ENCODE data around the gene KCTD8. TPM values are rescaled to one million over a fixed set of nuclear protein-coding genes. Genes with fewer than 3 reads are reported as not detected.

Gene KCTD8
- total RNA-seq, 1 experiment from 2014 or later = 3.8 TPM

GRCh38 chr4:44319129-44319528 is 129.5 kb downstream of the KCTD8 start:
- no peaks in the 10 kb centered on the region for H3K27me3 Mint-ChIP-seq (ENCODE audit: low read depth)
- no peaks in the 10 kb centered on the region; the same call in 1 of the 2 replicates for H3K9me3 Mint-ChIP-seq
- H3K27ac Mint-ChIP-seq = no peak overlapping the region
- ATAC-seq = no peak
- ChIA-PET CTCF (no interaction called here), POLR2A (no interaction called here)
- no peak overlapping the region for H3K4me3 Mint-ChIP-seq
- TF ChIP-seq NR2C2 (CRISPR knock-in tag; IDR thresholded peaks at IDR 0.05) (no peak), NFATC4 (CRISPR knock-in tag; IDR thresholded peaks at IDR 0.05) (no peak), IRF1 (CRISPR knock-in tag; IDR thresholded peaks at IDR 0.05) (no peak), SP1 (CRISPR knock-in tag; conservative IDR thresholded peaks at IDR 0.05) (no peak), MLX (CRISPR knock-in tag; IDR thresholded peaks at IDR 0.05) (no peak)
- H3K36me3 Mint-ChIP-seq = no peaks in the 10 kb centered on the region
- no peak for DNase-seq (ENCODE audit: low spot score)
- H3K4me1 Mint-ChIP-seq = peaks cover 8% of the 10 kb centered on the region

GRCh38 chr4:44313702-44314101 is 134.9 kb downstream of the KCTD8 start:
- CTCF ChIA-PET = no interaction called here
- DNase-seq (ENCODE audit: low spot score) = no peak
- Mint-ChIP-seq H3K27me3 (ENCODE audit: low read depth) (no peaks in the 10 kb centered on the region), H3K9me3 (no peaks in the 10 kb centered on the region; the same call in 1 of the 2 replicates), H3K27ac (no peak overlapping the region), H3K36me3 (no peaks in the 10 kb centered on the region), H3K4me3 (no peak overlapping the region), H3K4me1 (no peaks in the 10 kb centered on the region)
- POLR2A ChIA-PET = no interaction called here
- ATAC-seq = no peak
- TF ChIP-seq ZNF532 (CRISPR knock-in tag; IDR thresholded peaks at IDR 0.05; ENCODE audit: borderline replicate concordance) = no peak
- no peak for TF ChIP-seq ZNF219 (CRISPR knock-in tag; IDR thresholded peaks at IDR 0.05; ENCODE audit: borderline replicate concordance)
- TF ChIP-seq EMX1 (CRISPR knock-in tag; IDR thresholded peaks at IDR 0.05) = no peak
- TF ChIP-seq ARID4B (CRISPR knock-in tag; IDR thresholded peaks at IDR 0.05; ENCODE audit: borderline replicate concordance) = no peak
- TF ChIP-seq HMGA2 (CRISPR knock-in tag; IDR thresholded peaks at IDR 0.05) = no peak
- no peak for TF ChIP-seq NFYB (CRISPR knock-in tag; conservative IDR thresholded peaks at IDR 0.05; ENCODE audit: low read depth)
- TF ChIP-seq IRF1 (CRISPR knock-in tag; IDR thresholded peaks at IDR 0.05) = no peak
- TF ChIP-seq E2F4 (CRISPR knock-in tag; IDR thresholded peaks at IDR 0.05; ENCODE audit: borderline replicate concordance, low read depth) = no peak
- no peak for TF ChIP-seq ZNF416 (CRISPR knock-in tag; IDR thresholded peaks at IDR 0.05)
- no peak for TF ChIP-seq IRF2 (CRISPR knock-in tag; IDR thresholded peaks at IDR 0.05; ENCODE audit: borderline replicate concordance, low read depth)
- no peak for TF ChIP-seq ETV6 (CRISPR knock-in tag; IDR thresholded peaks at IDR 0.05)
- no peak for TF ChIP-seq E2F1 (CRISPR knock-in tag; IDR thresholded peaks at IDR 0.05)
- no peak for TF ChIP-seq ELF4 (CRISPR knock-in tag; IDR thresholded peaks at IDR 0.05; ENCODE audit: low read depth)
- no peak for TF ChIP-seq PREB (CRISPR knock-in tag; IDR thresholded peaks at IDR 0.05; ENCODE audit: borderline replicate concordance)
- no peak for TF ChIP-seq FOXP1 (CRISPR knock-in tag; IDR thresholded peaks at IDR 0.05; ENCODE audit: borderline replicate concordance)
- no peak for TF ChIP-seq USF1 (CRISPR knock-in tag; IDR thresholded peaks at IDR 0.05)
